ENCODE results near the gene EIF4A3.

- TF ChIP-seq POLR2A (IDR thresholded peaks at IDR 0.05), result no peak
- no peak for TF ChIP-seq CTCF (IDR thresholded peaks at IDR 0.05)
- TF ChIP-seq POLR2AphosphoS5 (IDR thresholded peaks at IDR 0.05), result no peak
Observed at GRCh38 chr17:80132906-80133625, 13.9 kb downstream of the EIF4A3 start.
